ENCODE measurements around the gene NAP1L5. TPM values are rescaled to one million over a fixed set of nuclear protein-coding genes. Genes with fewer than 3 reads are reported as not detected.

The NAP1L5 gene
- total and polyA plus RNA-seq, 2 experiments from 2014 or later = 2.0 to 2.4 TPM

- no peak overlapping the region for H3K27ac ChIP-seq (ENCODE audit: low read depth)
- H3K4me1 Mint-ChIP-seq = peaks cover 9% of the 10 kb centered on the region; the same call in 2 of the 3 replicates
- no peaks in the 10 kb centered on the region for H3K27me3 ChIP-seq (ENCODE audit: insufficient read depth)
- no peak overlapping the region for H2AFZ ChIP-seq
- DNase-seq (ENCODE audit: low spot score) = no peak
- H4K20me1 ChIP-seq (replicated peaks; ENCODE audit: insufficient read depth) = no peaks in the 10 kb centered on the region
- no peaks in the 10 kb centered on the region for H3K79me2 ChIP-seq (replicated peaks; ENCODE audit: insufficient read depth)
- no peak overlapping the region for H3K4me2 ChIP-seq
- no peaks in the 10 kb centered on the region for H3K9me2 ChIP-seq (ENCODE audit: insufficient read depth)
- no peak overlapping the region for H3K4me3 Mint-ChIP-seq
- peaks cover 3% of the 10 kb centered on the region for H3K27me3 Mint-ChIP-seq (ENCODE audit: insufficient read depth, low read depth, poor library complexity)
- no peak for ATAC-seq
- TF ChIP-seq ZNF331 (CRISPR knock-in tag; IDR thresholded peaks at IDR 0.05; ENCODE audit: low read depth) (no peak), NANOG (IDR thresholded peaks at IDR 0.05; ENCODE audit: borderline replicate concordance) (no peak), EZH2 (IDR thresholded peaks at IDR 0.05; ENCODE audit: low read depth, unreplicated experiment) (no peak), JUNB (IDR thresholded peaks at IDR 0.05; ENCODE audit: unreplicated experiment) (no peak), REST (IDR thresholded peaks at IDR 0.05; ENCODE audit: unreplicated experiment) (no peak), CTCF (conservative IDR thresholded peaks at IDR 0.05; ENCODE audit: low read depth in 2 of 2) (no peak), POLR2AphosphoS5 (IDR thresholded peaks at IDR 0.05; ENCODE audit: low read depth) (no peak), ZNF462 (CRISPR knock-in tag; IDR thresholded peaks at IDR 0.05) (no peak), ZNF114 (CRISPR knock-in tag; IDR thresholded peaks at IDR 0.05) (no peak), CREB1 (CRISPR knock-in tag; IDR thresholded peaks at IDR 0.05; ENCODE audit: low read depth) (no peak), STAT1 (IDR thresholded peaks at IDR 0.05; ENCODE audit: unreplicated experiment) (no peak), ETS1 (IDR thresholded peaks at IDR 0.05) (no peak), EZH2phosphoT487 (IDR thresholded peaks at IDR 0.05; ENCODE audit: unreplicated experiment) (no peak)
- H3K4me1 ChIP-seq (ENCODE audit: insufficient read depth) = no peaks in the 10 kb centered on the region; the same call in 1 of the 2 replicates
- H3K36me3 Mint-ChIP-seq (ENCODE audit: low read depth) = no peaks in the 10 kb centered on the region
- H3K27ac Mint-ChIP-seq = peak overlapping the region; percentile 62; the same call in 1 of the 2 replicates
- no peaks in the 10 kb centered on the region for H3K9me3 Mint-ChIP-seq
- no peaks in the 10 kb centered on the region for H3F3A ChIP-seq (replicated peaks; ENCODE audit: low read depth)
- no peaks in the 10 kb centered on the region for H3K36me3 ChIP-seq (ENCODE audit: insufficient read depth)
- no peak overlapping the region for H3K4me3 ChIP-seq
Measured at GRCh38 chr4:88675543-88675942, 22.1 kb downstream of the NAP1L5 start.

All from GM23338 (cell line).